NT2/D1 (cell line): ENCODE measurements around the gene OR5D18.

Experiments used
- SUZ12 ChIP-seq: IDR thresholded peaks from 2 replicates; pipeline ENCODE4 v1.6.1; 2011; ENCODE audit not compliant: insufficient read length, insufficient read depth; ENCODE audit errors: extremely low read depth
- YY1 ChIP-seq: IDR thresholded peaks from 2 replicates; pipeline ENCODE4 v1.6.1; 2011; ENCODE audit not compliant: insufficient read length, insufficient read depth
- ZNF274 ChIP-seq: IDR thresholded peaks from 2 replicates; pipeline ENCODE4 v1.6.1; 2011; ENCODE audit warnings: mild to moderate bottlenecking, low read depth, low read length

DNA sequence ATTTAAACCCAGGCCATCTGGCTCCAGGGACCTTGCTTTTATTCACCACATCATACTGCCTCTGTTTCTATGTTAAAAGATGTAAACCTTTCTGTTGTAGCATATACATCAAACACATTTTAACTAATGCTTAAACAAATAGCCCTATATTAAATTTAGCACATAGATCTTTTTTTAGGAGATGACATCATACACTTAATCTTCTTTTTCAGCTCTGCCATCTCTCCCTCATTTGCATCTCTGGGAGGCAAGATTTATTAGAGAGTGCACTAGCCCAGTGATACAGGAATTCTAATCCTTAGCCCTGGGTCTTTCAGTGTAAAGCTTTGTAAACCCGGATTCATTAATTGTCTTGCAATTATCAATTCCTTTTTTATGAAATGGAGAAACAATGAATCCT, 32.7 kb downstream of the OR5D18 start:
- TF ChIP-seq YY1 (no peak), ZNF274 (no peak), SUZ12 (no peak)
